Neural progenitor cell (in vitro differentiated cells): ENCODE results near the gene NR2F6. TPM values are rescaled to one million over a fixed set of nuclear protein-coding genes. Genes with fewer than 3 reads are reported as not detected.

Source experiments
- DNase-seq: peaks from one replicate; pipeline ENCODE4 v3.0.0-alpha.2; 2016; ENCODE audit warnings: low spot score
- H2AFZ ChIP-seq: fragments of 200-600 bp; sonication (generic); replicated peaks from 2 replicates; pipeline ENCODE4 v1.6.1; 2016; ENCODE audit warnings: antibody characterized with exemption
- H3F3A ChIP-seq: fragments of 200-600 bp; sonication (generic); 2 replicates; pipeline ENCODE4 v1.6.1; 2016; ENCODE audit warnings: antibody characterized with exemption, low read depth
- H3K27ac ChIP-seq: fragments of 200-600 bp; sonication (generic); 2 replicates; pipeline ENCODE4 v1.5.1; 2016; ENCODE audit warnings: mild to moderate bottlenecking
- H3K27me3 ChIP-seq: fragments of 200-600 bp; sonication (generic); 2 replicates; pipeline ENCODE4 v1.6.1; 2016; ENCODE audit warnings: mild to moderate bottlenecking, moderate library complexity
- H3K36me3 ChIP-seq: fragments of 200-600 bp; sonication (generic); 2 replicates; pipeline ENCODE4 v1.5.1; 2016
- H3K4me1 ChIP-seq: fragments of 200-600 bp; sonication (generic); 2 replicates; pipeline ENCODE4 v1.6.1; 2016; ENCODE audit warnings: mixed run types
- H3K4me2 ChIP-seq: fragments of 200-600 bp; sonication (generic); 2 replicates; pipeline ENCODE4 v1.6.1; 2016
- H3K4me3 ChIP-seq: fragments of 200-600 bp; sonication (generic); 2 replicates; pipeline ENCODE4 v1.5.1; 2016
- H3K79me2 ChIP-seq: fragments of 200-600 bp; sonication (generic); 2 replicates; pipeline ENCODE4 v1.6.1; 2016; ENCODE audit warnings: low read depth
- H3K9ac ChIP-seq: fragments of 200-600 bp; sonication (generic); 2 replicates; pipeline ENCODE4 v1.6.1; 2016
- H3K9me3 ChIP-seq: fragments of 200-600 bp; sonication (generic); 2 replicates; pipeline ENCODE4 v1.5.1; 2016; ENCODE audit warnings: low read depth
- H4K20me1 ChIP-seq: fragments of 200-600 bp; sonication (generic); 2 replicates; pipeline ENCODE4 v1.6.1; 2016; ENCODE audit warnings: low read depth
- H3K27ac Mint-ChIP-seq: 3 replicates; pipeline ENCODE4 v1.8.0; 2021; ENCODE audit warnings: mixed read lengths
- H3K27me3 Mint-ChIP-seq: 2 replicates; pipeline ENCODE4 v1.8.0; 2022; ENCODE audit warnings: low read depth, mild to moderate bottlenecking, inconsistent platforms, moderate library complexity, mixed read lengths; ENCODE audit not compliant: insufficient read depth
- H3K36me3 Mint-ChIP-seq: 3 replicates; pipeline ENCODE4 v1.8.0; 2021; ENCODE audit warnings: mixed read lengths
- H3K4me1 Mint-ChIP-seq: 3 replicates; pipeline ENCODE4 v1.8.0; 2021; ENCODE audit warnings: mixed read lengths
- H3K4me3 Mint-ChIP-seq: 3 replicates; pipeline ENCODE4 v1.8.0; 2021; ENCODE audit warnings: mild to moderate bottlenecking, moderate library complexity, mixed read lengths
- H3K9me3 Mint-ChIP-seq: 3 replicates; pipeline ENCODE4 v1.8.0; 2020; ENCODE audit warnings: mixed read lengths
- EZH2 ChIP-seq: fragments of 200-600 bp; sonication (generic); IDR thresholded peaks from 2 replicates; pipeline ENCODE4 v1.6.1; 2017; ENCODE audit warnings: antibody characterized with exemption, mild to moderate bottlenecking, moderate library complexity
- EZH2phosphoT487 ChIP-seq: fragments of 200-600 bp; sonication (generic); IDR thresholded peaks from 2 replicates; pipeline ENCODE4 v1.6.1; 2017; ENCODE audit warnings: antibody characterized with exemption
- total RNA-seq: library from RNA; depleted of rRNA; stranded (reverse); fragments of >200 nt; gene quantifications from 2 replicates; pipeline ENCODE4 v1.2.3, GENCODE V29; 2015; ENCODE audit warnings: low replicate concordance
- TF ChIP-seq, protein P1 (sequence below): fragments of 200-600 bp; sonication (generic); IDR thresholded peaks from 2 replicates; pipeline ENCODE4 v1.5.1; 2017; ENCODE audit warnings: antibody characterized with exemption, mild to moderate bottlenecking

The NR2F6 gene
- total RNA-seq, 1 donor from 2014 or later, result 14.3 TPM

DNA sequence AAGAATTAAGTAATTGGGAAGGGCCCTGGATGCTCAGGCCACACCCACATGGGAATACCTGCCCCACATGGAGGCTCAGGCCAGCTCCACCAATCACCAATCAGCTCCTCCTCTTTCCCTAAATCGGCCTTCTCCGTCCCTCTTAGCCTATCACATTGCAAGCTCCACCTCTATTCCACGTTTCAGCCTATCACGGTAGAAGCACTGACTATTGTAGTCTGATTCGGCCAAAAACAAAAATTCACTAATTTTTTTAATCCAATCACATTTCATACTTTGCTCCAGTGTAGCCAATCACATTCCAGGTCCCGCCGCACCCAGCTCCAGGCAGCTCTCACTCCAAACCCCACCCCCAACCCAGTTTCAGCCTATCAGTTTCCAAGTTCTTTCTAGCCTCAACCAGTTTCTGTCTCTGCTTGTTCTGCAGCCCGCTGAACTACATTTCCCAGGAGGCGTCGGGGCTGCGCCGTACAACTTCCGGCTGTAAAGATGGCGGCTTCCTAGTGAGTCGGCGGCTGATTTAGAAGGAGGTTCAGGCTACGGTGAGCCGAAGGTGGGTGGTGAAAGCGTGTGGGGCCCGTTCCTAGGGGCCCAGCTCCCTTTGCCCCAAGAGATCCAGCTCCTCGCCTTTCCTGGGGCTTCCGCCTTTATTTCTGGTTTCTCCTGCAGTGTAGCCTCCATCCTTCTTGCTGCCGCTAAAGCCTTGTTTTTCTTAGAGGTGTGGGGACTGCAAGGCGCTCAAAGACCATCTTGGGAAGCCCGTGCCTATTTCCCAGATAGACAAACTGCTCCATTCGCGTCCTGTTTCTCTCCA lies 21.5 kb upstream of the NR2F6 start, which contains the start of gene BABAM1:
BABAM1 (plus strand) TSS at position 469 of the 814 bp plus-strand sequence. CDS start 1,364 bp downstream, outside the sequence.
- TF ChIP-seq EZH2, result no peak
- TF ChIP-seq EZH2phosphoT487, result no peak
- TF ChIP-seq, protein P1, sequence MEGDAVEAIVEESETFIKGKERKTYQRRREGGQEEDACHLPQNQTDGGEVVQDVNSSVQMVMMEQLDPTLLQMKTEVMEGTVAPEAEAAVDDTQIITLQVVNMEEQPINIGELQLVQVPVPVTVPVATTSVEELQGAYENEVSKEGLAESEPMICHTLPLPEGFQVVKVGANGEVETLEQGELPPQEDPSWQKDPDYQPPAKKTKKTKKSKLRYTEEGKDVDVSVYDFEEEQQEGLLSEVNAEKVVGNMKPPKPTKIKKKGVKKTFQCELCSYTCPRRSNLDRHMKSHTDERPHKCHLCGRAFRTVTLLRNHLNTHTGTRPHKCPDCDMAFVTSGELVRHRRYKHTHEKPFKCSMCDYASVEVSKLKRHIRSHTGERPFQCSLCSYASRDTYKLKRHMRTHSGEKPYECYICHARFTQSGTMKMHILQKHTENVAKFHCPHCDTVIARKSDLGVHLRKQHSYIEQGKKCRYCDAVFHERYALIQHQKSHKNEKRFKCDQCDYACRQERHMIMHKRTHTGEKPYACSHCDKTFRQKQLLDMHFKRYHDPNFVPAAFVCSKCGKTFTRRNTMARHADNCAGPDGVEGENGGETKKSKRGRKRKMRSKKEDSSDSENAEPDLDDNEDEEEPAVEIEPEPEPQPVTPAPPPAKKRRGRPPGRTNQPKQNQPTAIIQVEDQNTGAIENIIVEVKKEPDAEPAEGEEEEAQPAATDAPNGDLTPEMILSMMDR, result no peak

DNA sequence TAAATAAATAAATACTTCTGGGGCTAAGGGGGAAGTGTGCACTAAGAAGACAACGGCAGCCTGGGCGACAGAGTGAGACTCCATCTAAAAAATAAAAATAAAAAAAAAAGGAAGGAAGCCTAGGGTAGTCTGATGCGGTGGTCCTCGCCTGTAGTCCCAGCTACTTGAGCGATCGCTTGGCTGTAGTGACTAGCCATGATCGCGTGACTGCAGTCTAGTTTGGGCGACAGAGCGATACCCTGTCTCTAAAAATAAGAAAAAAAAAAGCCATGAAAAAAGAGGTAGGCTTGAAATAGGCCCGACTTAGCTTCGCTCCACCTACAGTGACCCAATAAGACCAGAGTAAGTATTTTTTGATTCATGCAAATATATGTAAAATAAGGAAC lies 20.9 kb upstream of the NR2F6 start:
- no peak for TF ChIP-seq EZH2phosphoT487
- Histone ChIP-seq H3F3A (peaks cover 23% of the 10 kb centered on the region), H4K20me1 (no peaks in the 10 kb centered on the region), H3K27ac (no peak overlapping the region), H3K27me3 (no peaks in the 10 kb centered on the region), H3K4me1 (peaks cover 5% of the 10 kb centered on the region), H2AFZ (no peak overlapping the region), H3K36me3 (no peaks in the 10 kb centered on the region), H3K9ac (no peak overlapping the region), H3K4me3 (no peak overlapping the region), H3K79me2 (peaks cover 17% of the 10 kb centered on the region), H3K9me3 (no peaks in the 10 kb centered on the region), H3K4me2 (no peak overlapping the region)
- H3K4me3 Mint-ChIP-seq, result peak overlapping the region; percentile 86
- peak overlapping the region; percentile 29 for H3K27ac Mint-ChIP-seq
- DNase-seq, result peak; percentile 41
- peaks cover 7% of the 10 kb centered on the region for H3K36me3 Mint-ChIP-seq
- H3K9me3 Mint-ChIP-seq, result no peaks in the 10 kb centered on the region
- H3K4me1 Mint-ChIP-seq, result peaks cover 23% of the 10 kb centered on the region
- peaks cover 5% of the 10 kb centered on the region for H3K27me3 Mint-ChIP-seq

More for the DNA sequence above, 21.5 kb upstream of the NR2F6 start, which contains the start of gene BABAM1:
- Histone ChIP-seq H3K27me3 (no peaks in the 10 kb centered on the region), H3K9me3 (no peaks in the 10 kb centered on the region), H3K4me2 (peak within 1 kb of the TSS; percentile 95), H3K4me1 (peaks cover 5% of the 10 kb centered on the region), H3K27ac (no peak within 1 kb of the TSS), H3K36me3 (no peaks in the 10 kb centered on the region), H3K79me2 (peaks cover 17% of the 10 kb centered on the region), H4K20me1 (no peaks in the 10 kb centered on the region), H3F3A (peaks cover 23% of the 10 kb centered on the region), H3K9ac (peak within 1 kb of the TSS; percentile 92), H3K4me3 (peak within 1 kb of the TSS; percentile 99), H2AFZ (peak within 1 kb of the TSS; percentile 94)
- peaks cover 5% of the 10 kb centered on the region for H3K27me3 Mint-ChIP-seq
- no peaks in the 10 kb centered on the region for H3K9me3 Mint-ChIP-seq
- H3K4me3 Mint-ChIP-seq, result peak within 1 kb of the TSS; percentile 86
- peak; percentile 97 for DNase-seq
- H3K4me1 Mint-ChIP-seq, result peaks cover 23% of the 10 kb centered on the region
- peaks cover 8% of the 10 kb centered on the region for H3K36me3 Mint-ChIP-seq
- peak within 1 kb of the TSS; percentile 74 for H3K27ac Mint-ChIP-seq

DNA sequence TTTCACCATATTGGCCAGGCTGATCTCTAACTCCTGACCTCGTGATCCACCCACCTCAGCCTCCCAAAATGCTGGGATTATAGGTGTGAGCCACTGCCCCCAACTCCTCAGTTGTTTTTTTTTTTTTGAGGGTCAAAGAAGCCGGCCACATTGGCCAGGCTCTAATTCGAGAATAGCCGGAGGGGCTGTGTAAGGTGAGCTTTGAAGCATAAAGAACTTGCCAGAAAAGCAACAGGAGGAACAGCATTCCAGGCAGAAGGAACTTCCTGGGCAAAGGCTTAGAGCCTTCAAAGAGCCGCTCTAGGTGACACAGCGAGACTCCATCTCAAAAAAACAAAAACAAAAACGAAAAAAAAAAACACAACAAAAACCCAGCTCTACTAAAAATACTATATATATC lies 20.3 kb upstream of the NR2F6 start:
- no peaks in the 10 kb centered on the region for H3K9me3 ChIP-seq
- H3K4me2 ChIP-seq, result no peak overlapping the region
- H3K4me1 ChIP-seq, result peaks cover 5% of the 10 kb centered on the region
- H3K27me3 Mint-ChIP-seq, result peaks cover 5% of the 10 kb centered on the region
- H3K4me3 ChIP-seq, result no peak overlapping the region
- H3K4me1 Mint-ChIP-seq, result peaks cover 24% of the 10 kb centered on the region
- H4K20me1 ChIP-seq, result no peaks in the 10 kb centered on the region
- no peak overlapping the region for H2AFZ ChIP-seq
- H3K27me3 ChIP-seq, result no peaks in the 10 kb centered on the region
- peaks cover 2% of the 10 kb centered on the region for H3K36me3 Mint-ChIP-seq
- peaks cover 23% of the 10 kb centered on the region for H3F3A ChIP-seq
- no peak overlapping the region for H3K9ac ChIP-seq
- H3K27ac ChIP-seq, result no peak overlapping the region
- no peak overlapping the region for H3K27ac Mint-ChIP-seq
- peaks cover 17% of the 10 kb centered on the region for H3K79me2 ChIP-seq
- DNase-seq, result no peak
- no peak for TF ChIP-seq EZH2phosphoT487
- no peak for TF ChIP-seq EZH2
- TF ChIP-seq, protein P1, result no peak
- H3K4me3 Mint-ChIP-seq, result no peak overlapping the region
- no peaks in the 10 kb centered on the region for H3K9me3 Mint-ChIP-seq
- H3K36me3 ChIP-seq, result no peaks in the 10 kb centered on the region

DNA sequence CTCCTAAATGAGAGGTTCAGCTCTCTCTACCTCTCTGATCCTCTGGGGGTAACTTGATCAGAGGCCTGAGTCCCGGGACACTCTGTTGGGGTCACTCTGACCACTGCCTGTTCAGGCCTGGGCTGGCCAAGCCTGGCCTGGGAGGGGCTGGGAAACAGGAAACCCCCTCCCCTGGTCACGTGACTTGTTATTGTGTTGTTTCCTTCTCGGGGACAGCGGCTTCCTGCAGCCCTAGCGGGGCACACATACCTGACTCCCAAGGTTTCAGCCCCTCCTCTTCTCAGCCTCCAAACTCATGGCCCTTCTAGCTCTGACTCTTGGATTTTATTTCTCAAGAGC lies 18.9 kb upstream of the NR2F6 start, which contains the start of gene USHBP1:
USHBP1 (minus strand) TSS at position 105 of the 339 bp plus-strand sequence. CDS start 446 bp downstream, outside the sequence.
- Mint-ChIP-seq H3K4me1 (peaks cover 29% of the 10 kb centered on the region), H3K36me3 (no peaks in the 10 kb centered on the region), H3K4me3 (no peak within 1 kb of the TSS), H3K27ac (peak within 1 kb of the TSS; percentile 85), H3K27me3 (peaks cover 6% of the 10 kb centered on the region), H3K9me3 (no peaks in the 10 kb centered on the region)
- H3K9ac ChIP-seq, result no peak within 1 kb of the TSS
- H3K27ac ChIP-seq, result no peak within 1 kb of the TSS
- no peaks in the 10 kb centered on the region for H3K9me3 ChIP-seq
- no peak within 1 kb of the TSS for H3K4me2 ChIP-seq
- H4K20me1 ChIP-seq, result no peaks in the 10 kb centered on the region
- H3F3A ChIP-seq, result peaks cover 23% of the 10 kb centered on the region
- H2AFZ ChIP-seq, result peak within 1 kb of the TSS; percentile 87
- no peak for DNase-seq
- H3K4me3 ChIP-seq, result no peak within 1 kb of the TSS
- no peaks in the 10 kb centered on the region for H3K27me3 ChIP-seq
- TF ChIP-seq EZH2phosphoT487 (no peak), EZH2 (no peak)
- TF ChIP-seq, protein P1, result no peak
- no peaks in the 10 kb centered on the region for H3K36me3 ChIP-seq
- H3K79me2 ChIP-seq, result peaks cover 17% of the 10 kb centered on the region
- H3K4me1 ChIP-seq, result peaks cover 5% of the 10 kb centered on the region
